Right lobe of liver (tissue), 4 donors: ENCODE measurements around the gene SMC1B.

ENCODE experiments used
- POLR2A ChIP-seq: fragments of 450-650 bp; IDR thresholded peaks from one replicate; pipeline ENCODE4 v1.6.1; 2017; ENCODE audit warnings: antibody characterized with exemption, mild to moderate bottlenecking
- TF ChIP-seq, protein P1 (sequence below), 4 donors: fragments of 200-600 bp in 3 of 4; fragments of 450-650 bp in 1 of 4; IDR thresholded peaks; one replicate each; pipeline versions ENCODE4 v1.5.1 to v1.8.0; 2016 to 2022; ENCODE audit warnings: antibody characterized with exemption in 4 of 4, mild to moderate bottlenecking in 2 of 4
- donor health status: DM: no; HTN: no; CAD: no.
- donor health status: DM: no; HTN: no; CAD: no.
- donor health status: DM: no; HTN: yes; CAD: no.

DNA sequence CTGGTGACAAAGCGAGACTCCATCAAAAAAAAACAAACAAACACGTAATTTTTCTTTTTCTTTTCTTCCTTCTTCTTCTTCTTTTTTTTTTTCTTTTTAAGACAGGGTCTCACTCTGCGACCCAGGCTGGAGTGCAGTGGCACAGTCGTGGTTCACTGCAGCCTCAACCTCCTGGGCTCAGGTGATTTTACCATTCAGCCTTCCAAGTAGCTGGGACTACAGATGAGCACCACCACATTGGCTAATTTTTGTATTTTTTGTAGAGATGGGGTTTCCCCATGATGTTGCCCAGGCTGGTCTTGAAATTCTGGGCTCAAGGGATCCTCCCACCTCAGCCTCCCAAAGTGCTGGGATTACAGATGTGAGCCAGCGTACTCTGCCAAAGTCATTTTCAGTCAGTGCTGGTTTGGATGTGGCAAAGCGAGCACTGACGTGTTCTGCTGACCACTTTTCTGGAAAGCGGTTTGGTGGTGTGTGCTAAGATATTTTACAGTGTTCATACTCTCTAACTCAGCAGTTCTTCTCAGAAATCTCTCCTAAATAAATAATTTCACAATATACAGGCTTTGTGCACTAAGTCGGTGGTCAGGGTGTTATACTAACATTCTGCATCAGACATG, 92.9 kb downstream of the SMC1B start:
- TF ChIP-seq, protein P1, sequence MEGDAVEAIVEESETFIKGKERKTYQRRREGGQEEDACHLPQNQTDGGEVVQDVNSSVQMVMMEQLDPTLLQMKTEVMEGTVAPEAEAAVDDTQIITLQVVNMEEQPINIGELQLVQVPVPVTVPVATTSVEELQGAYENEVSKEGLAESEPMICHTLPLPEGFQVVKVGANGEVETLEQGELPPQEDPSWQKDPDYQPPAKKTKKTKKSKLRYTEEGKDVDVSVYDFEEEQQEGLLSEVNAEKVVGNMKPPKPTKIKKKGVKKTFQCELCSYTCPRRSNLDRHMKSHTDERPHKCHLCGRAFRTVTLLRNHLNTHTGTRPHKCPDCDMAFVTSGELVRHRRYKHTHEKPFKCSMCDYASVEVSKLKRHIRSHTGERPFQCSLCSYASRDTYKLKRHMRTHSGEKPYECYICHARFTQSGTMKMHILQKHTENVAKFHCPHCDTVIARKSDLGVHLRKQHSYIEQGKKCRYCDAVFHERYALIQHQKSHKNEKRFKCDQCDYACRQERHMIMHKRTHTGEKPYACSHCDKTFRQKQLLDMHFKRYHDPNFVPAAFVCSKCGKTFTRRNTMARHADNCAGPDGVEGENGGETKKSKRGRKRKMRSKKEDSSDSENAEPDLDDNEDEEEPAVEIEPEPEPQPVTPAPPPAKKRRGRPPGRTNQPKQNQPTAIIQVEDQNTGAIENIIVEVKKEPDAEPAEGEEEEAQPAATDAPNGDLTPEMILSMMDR (IDR thresholded peaks at IDR 0.05): no peak
- no peak for TF ChIP-seq POLR2A
